Measurements from ENCODE around the gene PSEN1. TPM values are rescaled to one million over a fixed set of nuclear protein-coding genes. Genes with fewer than 3 reads are reported as not detected.

The PSEN1 gene
- total RNA-seq, 4 donors from 2014 or later: 54.6 to 100 (median 68.1) TPM

- DNase-seq: peak; percentile 81 to 86
- intact Hi-C loops (cut with DNase I): no loop called here
- Histone ChIP-seq H3K27me3 (no peaks in the 10 kb centered on the region), H3K36me3 (peaks cover 13 to 18% of the 10 kb centered on the region in 2 donors), H3K4me3 (replicated peaks in 1 of 3) (peak overlapping the region in 1 of 3 donors; percentile 23), H3K9me3 (no peaks in the 10 kb centered on the region), H3K27ac (peak overlapping the region; percentile 57 to 75 (median 73)), H3K4me1 (peaks cover 8 to 15% of the 10 kb centered on the region in 2 donors)
- TF ChIP-seq, protein P1, sequence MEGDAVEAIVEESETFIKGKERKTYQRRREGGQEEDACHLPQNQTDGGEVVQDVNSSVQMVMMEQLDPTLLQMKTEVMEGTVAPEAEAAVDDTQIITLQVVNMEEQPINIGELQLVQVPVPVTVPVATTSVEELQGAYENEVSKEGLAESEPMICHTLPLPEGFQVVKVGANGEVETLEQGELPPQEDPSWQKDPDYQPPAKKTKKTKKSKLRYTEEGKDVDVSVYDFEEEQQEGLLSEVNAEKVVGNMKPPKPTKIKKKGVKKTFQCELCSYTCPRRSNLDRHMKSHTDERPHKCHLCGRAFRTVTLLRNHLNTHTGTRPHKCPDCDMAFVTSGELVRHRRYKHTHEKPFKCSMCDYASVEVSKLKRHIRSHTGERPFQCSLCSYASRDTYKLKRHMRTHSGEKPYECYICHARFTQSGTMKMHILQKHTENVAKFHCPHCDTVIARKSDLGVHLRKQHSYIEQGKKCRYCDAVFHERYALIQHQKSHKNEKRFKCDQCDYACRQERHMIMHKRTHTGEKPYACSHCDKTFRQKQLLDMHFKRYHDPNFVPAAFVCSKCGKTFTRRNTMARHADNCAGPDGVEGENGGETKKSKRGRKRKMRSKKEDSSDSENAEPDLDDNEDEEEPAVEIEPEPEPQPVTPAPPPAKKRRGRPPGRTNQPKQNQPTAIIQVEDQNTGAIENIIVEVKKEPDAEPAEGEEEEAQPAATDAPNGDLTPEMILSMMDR (IDR thresholded peaks at IDR 0.05): no peak
- TF ChIP-seq POLR2A (IDR thresholded peaks at IDR 0.05): peak in 1 of 2 donors; percentile 53
- WGBS, 2 donors: 12 to 22% methylated on average over 10 to 44 of the region's 48 CpGs
Observed at GRCh38 chr14:73269729-73270531, 133.6 kb downstream of the PSEN1 start.

GRCh38 chr14:73272393-73272792, 136.1 kb downstream of the PSEN1 start:
- peaks cover 18 to 22% of the 10 kb centered on the region in 2 donors for H3K36me3 ChIP-seq
- H3K27me3 ChIP-seq: no peaks in the 10 kb centered on the region
- no peaks in the 10 kb centered on the region for H3K9me3 ChIP-seq
- WGBS, 2 donors: 83 to 86% methylated on average over 6 of the region's 6 CpGs
- peaks cover 8 to 15% of the 10 kb centered on the region in 2 donors for H3K4me1 ChIP-seq
- TF ChIP-seq, protein P1 (IDR thresholded peaks at IDR 0.05): no peak
- TF ChIP-seq POLR2A (IDR thresholded peaks at IDR 0.05): no peak
- DNase-seq: no peak
- intact Hi-C loops (cut with DNase I): no loop called here
- no peak overlapping the region for H3K27ac ChIP-seq
- no peak overlapping the region for H3K4me3 ChIP-seq (replicated peaks in 1 of 3)

Small RNA genes lying within 50 kb of the gene (small RNA-seq; reads per million reads assigned to genes)
- gene AC004858.1 (not detected), gene RNU6-419P (not detected)

Other genes starting within 250 kb of the PSEN1 start
- 1 to 10 TPM in 2 of 4 donors, under 1 TPM in 2; 0.27 to 3.3 (median 1.3) TPM for gene DPF3, start 242.4 kb upstream of the PSEN1 start, total RNA-seq
- 10 to 100 TPM; 29.0 to 45.0 (median 36.7) TPM for gene DCAF4, start 210.0 kb upstream of the PSEN1 start, total RNA-seq
- 10 to 100 TPM; 21.9 to 29.2 (median 27.1) TPM for gene ZFYVE1, start 109.4 kb upstream of the PSEN1 start, total RNA-seq
- gene RBM25, start 78.0 kb upstream of the PSEN1 start, total RNA-seq: 100 to 1,000 TPM in 1 of 4 donors, 10 to 100 TPM in 3; 56.0 to 103 (median 69.9) TPM
- 10 to 100 TPM; 23.2 to 82.8 (median 48.4) TPM for gene PAPLN, start 101.0 kb downstream of the PSEN1 start, total RNA-seq